DMS53 treated with DMSO at 0.1 percent for 48 hours (cell line): ENCODE measurements around the gene OR13C2.
"Not testable (repeated sequence)": the region's sequence is repeated elsewhere in the genome, so short reads cannot be mapped to it uniquely, and the experiment has no call there.

Experiments used
- DNase-seq: peaks from one replicate; lab custom pipeline; 2025; ENCODE audit not compliant: unreplicated experiment; lab: John Stamatoyannopoulos, UW

The OR13C2 gene

GRCh38 chr9:104605527-104605926 lies at the start of gene OR13C2:
Gene OR13C2, minus strand, starts transcription at chr9:104605627. Its CDS starts 0 bp downstream, at chr9:104605627.
- not testable (repeated sequence) for DNase-seq

GRCh38 chr9:104635456-104635855 lies 30.0 kb upstream of the OR13C2 start:
- DNase-seq, result no peak

- DNase-seq, result no peak
Observed at GRCh38 chr9:104633976-104634520, 28.6 kb upstream of the OR13C2 start.

GRCh38 chr9:104625964-104626363 lies 20.5 kb upstream of the OR13C2 start:
- not testable (repeated sequence) for DNase-seq

- no peak for DNase-seq
Observed at GRCh38 chr9:104618104-104618503, 12.7 kb upstream of the OR13C2 start, which contains the start of gene OR13C9. Gene OR13C9, minus strand, starts transcription at chr9:104618204. Its CDS starts 0 bp downstream, at chr9:104618204.

GRCh38 chr9:104617418-104617817 lies 12.0 kb upstream of the OR13C2 start:
- no peak for DNase-seq

- DNase-seq, result no peak
Observed at GRCh38 chr9:104611213-104611612, 5.8 kb upstream of the OR13C2 start.

DNA sequence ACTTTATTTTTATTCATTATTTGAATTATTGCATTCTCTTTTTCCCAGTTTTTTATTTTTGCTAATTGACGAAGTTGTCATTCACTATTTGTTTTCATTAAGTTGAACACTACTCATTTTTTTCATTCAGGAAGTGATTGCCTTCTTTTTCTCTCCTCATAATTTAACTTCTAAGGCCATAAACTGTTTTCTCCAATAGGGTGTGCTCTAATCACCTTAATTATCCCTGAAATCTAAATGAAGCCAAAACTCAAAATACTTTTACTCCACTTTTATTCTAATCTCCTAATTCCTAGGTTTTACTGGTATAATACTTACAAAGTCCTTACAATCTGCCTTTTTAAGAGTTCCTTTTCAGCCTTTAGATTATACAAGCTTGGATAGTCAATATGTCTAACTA lies 2.9 kb upstream of the OR13C2 start:
- DNase-seq, result no peak

- no peak for DNase-seq
Observed at GRCh38 chr9:104606152-104606551, 725 bp upstream of the OR13C2 start.

GRCh38 chr9:104604801-104605200 lies 626 bp downstream of the OR13C2 start:
- no peak for DNase-seq

- DNase-seq, result not testable (repeated sequence)
Observed at GRCh38 chr9:104599313-104599712, 6.1 kb downstream of the OR13C2 start, which contains the start of gene OR13C5. Gene OR13C5, minus strand, starts transcription at chr9:104599413. Its CDS starts 0 bp downstream, at chr9:104599413.

GRCh38 chr9:104598749-104599148 lies 6.7 kb downstream of the OR13C2 start:
- DNase-seq, result not testable (repeated sequence)

DNA sequence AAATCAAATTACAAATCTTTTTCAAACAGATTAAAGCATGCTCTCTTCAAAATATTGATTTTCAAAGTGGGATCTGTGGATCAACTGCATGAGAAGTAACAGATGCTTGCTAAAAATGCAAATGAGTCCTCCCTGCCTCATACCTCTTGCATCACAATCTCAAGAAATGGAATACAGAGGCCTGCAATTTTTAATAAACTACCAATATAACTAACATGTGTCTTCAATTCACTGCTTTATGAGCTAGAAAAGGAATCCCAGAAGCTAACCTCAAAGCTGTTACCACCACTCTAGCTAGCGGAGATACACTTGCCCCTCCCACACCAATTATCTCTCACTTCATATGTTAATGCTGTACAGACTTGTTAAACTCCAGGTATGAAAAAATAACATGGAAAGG lies 15.8 kb downstream of the OR13C2 start:
- no peak for DNase-seq

DNA sequence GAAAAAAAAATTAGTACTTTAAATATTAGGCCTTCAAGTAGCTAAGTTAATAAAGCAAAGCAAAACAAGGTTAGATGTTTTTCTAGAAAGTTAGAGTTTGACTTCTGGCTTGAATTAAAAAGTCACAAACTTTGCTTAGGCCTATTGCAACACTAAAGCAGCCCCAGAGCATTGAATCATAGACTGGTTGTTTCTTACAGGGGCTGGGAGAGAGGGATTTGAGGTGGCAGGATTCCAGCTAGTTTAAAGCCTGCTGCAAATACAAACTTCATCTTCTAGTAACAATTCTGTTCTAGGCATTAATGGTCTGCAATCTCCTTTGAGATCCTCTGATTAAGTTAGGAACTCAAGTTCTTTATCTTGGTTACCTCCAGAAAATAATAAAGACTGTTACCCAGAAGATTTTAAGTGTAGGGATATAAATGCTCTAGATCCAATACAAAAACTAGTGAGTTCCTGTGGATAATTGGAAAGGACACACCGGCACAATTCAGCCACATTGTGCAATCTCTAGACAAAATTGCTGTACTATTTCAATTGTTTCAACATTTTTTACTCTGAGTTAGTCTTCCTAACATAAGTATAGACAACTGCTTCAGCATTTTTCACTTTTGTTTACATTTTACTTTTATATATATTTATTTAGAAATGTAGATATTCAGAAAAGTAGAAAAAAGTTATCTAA lies 18.8 kb downstream of the OR13C2 start:
- no peak for DNase-seq

DNA sequence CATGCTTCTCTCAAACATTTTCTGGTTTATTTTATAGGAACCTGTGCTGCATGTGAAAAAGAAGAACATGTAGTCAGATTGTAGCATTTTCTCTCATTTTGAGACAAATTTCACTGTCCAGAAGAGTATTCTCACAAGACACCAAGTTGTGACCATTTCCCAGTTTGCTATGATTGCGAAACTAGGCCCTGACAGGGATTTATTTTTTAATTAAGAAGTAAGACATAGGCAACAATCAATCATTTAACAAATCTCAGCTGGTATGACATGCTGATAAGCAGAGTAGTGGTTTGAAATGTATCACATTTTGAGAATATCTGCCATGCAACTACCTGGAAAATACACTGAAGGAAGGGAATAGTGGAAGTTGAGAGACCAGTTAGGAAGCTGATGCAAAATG lies 24.9 kb downstream of the OR13C2 start:
- no peak for DNase-seq

DNA sequence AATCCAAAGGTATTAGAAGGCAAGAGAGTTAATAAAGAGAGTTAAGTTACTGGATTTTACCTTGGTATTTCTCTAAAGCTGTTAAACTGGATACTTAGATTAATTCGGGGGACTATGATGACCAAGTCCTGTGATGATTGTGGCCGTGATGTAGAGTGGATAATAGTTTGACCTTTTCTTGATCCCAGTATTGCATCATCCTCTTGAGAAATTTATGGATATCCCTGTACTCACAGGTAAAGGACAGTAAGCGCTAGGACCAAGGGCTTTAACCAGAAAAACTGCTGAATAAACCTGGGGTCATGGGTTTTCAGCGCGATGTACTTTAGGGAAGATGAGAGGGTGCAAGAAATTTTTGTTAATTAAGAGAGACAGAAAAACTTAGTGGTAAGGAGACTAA lies 28.2 kb downstream of the OR13C2 start:
- DNase-seq, result no peak

- no peak for DNase-seq
Observed at GRCh38 chr9:104575456-104575855, 30.0 kb downstream of the OR13C2 start.

GRCh38 chr9:104572612-104573011 lies 32.8 kb downstream of the OR13C2 start:
- DNase-seq, result peak; percentile 1

DNA sequence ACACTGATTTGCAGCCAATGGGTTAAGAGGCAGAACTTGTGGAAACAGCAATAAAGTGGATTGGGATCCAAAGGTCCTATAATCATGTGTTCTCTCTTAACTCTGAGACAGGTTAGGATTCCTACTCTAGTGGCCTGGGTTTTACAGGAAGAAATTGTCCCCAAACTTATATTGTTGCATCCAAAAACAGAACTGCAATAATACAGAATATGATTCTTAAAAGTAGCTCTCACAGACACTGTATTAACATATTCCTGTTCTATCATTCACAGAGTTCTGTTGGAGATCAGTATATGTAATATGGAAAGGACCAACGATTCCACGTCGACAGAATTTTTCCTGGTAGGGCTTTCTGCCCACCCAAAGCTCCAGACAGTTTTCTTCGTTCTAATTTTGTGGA lies 36.6 kb downstream of the OR13C2 start, which contains the start of gene OR13C8:
TSS of gene OR13C8 (plus strand) at position 301 of the 400 bp plus-strand sequence. CDS start at position 301, 0 bp downstream.
- no peak for DNase-seq

DNA sequence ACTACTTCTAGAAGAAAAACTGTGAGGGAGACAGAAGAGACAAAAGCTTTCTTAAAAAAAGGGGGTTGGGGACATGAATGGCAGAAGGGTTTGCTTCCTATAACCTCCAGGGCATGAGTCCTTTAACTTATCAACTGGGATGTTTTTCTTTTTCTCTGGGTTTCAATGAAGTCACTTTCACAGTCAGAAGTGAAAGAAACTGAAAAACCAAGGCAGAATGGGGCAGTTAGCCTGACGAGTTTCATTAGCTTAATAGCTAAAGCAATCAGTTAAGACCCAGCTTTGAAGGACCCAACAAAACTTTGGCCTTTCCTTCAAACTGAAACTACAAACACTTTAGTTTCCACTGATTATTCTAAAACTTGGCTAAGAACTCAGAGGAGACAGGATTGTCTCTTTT lies 41.1 kb downstream of the OR13C2 start:
- DNase-seq, result no peak

GRCh38 chr9:104556830-104557634 lies 48.4 kb downstream of the OR13C2 start:
- DNase-seq, result no peak

DNA sequence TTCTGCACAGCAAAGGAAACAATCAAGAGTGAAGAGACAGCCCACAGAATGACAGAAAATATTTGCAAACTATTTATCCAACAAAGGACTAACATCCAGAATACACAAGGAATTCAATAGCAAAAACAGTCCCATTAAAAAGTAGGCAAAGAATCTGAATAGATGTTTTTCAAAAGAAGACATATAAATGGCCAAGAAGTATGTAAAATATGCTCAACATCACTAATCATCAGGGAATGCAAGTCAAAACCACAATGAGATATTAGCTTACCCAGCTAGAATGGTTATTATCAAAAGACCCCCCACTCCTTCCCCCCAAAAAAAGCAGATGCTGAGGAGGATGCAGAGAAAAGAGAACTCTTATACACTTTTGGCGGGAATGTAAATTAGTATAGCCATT lies 49.9 kb downstream of the OR13C2 start:
- DNase-seq, result no peak
